Measurements from ENCODE around the gene SEPTIN11. TPM values are rescaled to one million over a fixed set of nuclear protein-coding genes. Genes with fewer than 3 reads are reported as not detected.

The SEPTIN11 gene
- total and polyA plus RNA-seq, 2 of the 8 experiments (the other 6 are each of a cell fraction or from before 2014, with no cell fraction given), result 32.2 to 110 TPM

GRCh38 chr4:76979236-76979635 lies 29.7 kb downstream of the SEPTIN11 start:
- H2AK5ac ChIP-seq (ENCODE audit: low read depth, low read length), result no peak overlapping the region
- no peak for TF ChIP-seq ASH2L (IDR thresholded peaks at IDR 0.05; ENCODE audit: low read length)
- TF ChIP-seq, protein P1, sequence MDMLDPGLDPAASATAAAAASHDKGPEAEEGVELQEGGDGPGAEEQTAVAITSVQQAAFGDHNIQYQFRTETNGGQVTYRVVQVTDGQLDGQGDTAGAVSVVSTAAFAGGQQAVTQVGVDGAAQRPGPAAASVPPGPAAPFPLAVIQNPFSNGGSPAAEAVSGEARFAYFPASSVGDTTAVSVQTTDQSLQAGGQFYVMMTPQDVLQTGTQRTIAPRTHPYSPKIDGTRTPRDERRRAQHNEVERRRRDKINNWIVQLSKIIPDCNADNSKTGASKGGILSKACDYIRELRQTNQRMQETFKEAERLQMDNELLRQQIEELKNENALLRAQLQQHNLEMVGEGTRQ (IDR thresholded peaks at IDR 0.05; ENCODE audit: low read length), result no peak
- no peak for TF ChIP-seq ATF2 (IDR thresholded peaks at IDR 0.05; ENCODE audit: low read length)
- TF ChIP-seq, protein P2, sequence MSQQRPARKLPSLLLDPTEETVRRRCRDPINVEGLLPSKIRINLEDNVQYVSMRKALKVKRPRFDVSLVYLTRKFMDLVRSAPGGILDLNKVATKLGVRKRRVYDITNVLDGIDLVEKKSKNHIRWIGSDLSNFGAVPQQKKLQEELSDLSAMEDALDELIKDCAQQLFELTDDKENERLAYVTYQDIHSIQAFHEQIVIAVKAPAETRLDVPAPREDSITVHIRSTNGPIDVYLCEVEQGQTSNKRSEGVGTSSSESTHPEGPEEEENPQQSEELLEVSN (IDR thresholded peaks at IDR 0.05), result no peak
- TF ChIP-seq GABPA (IDR thresholded peaks at IDR 0.05; ENCODE audit: borderline replicate concordance, insufficient read depth, low read length), result no peak
- H2BK15ac ChIP-seq (ENCODE audit: low read length), result no peak overlapping the region
- H3K14ac ChIP-seq (ENCODE audit: insufficient read length), result no peak overlapping the region
- WGBS, 2 experiments (ENCODE audit: extremely low coverage in 1 of 2, insufficient coverage in 1 of 2, insufficient read length in 1 of 2, insufficient replicate concordance in 2 of 2, low coverage in 1 of 2, low lambda C conversion rate in 2 of 2, missing lambda C conversion rate in 1 of 2), result 94% methylated on average over 2 of the region's 2 CpGs; no CpG with 5 or more reads in 1 of the 2 experiments
- ChIA-PET CTCF (ENCODE audit: partially characterized antibody) (no interaction called here), POLR2A (ENCODE audit: partially characterized antibody) (no interaction called here)
- H4K5ac ChIP-seq (ENCODE audit: insufficient read length, low read depth, low read length), result no peak overlapping the region
- no peak overlapping the region for H2BK5ac ChIP-seq (ENCODE audit: low read depth, low read length)
- H2BK20ac ChIP-seq (ENCODE audit: low read length), result no peak overlapping the region
- DNase-seq (ENCODE audit: low read depth in 1 of 2, low spot score in 2 of 2), result no peak
- FAIRE-seq, result no peak
- H3K9me3 ChIP-seq (ENCODE audit: insufficient read depth in 2 of 2, low read depth in 1 of 2, low read length in 1 of 2), result no peaks in the 10 kb centered on the region
- no peak overlapping the region for H3K4me2 ChIP-seq (ENCODE audit: insufficient read depth in 1 of 2, low read depth in 2 of 2, low read length in 2 of 2)
- no peaks in the 10 kb centered on the region for H4K20me1 ChIP-seq (replicated peaks in 1 of 2; ENCODE audit: control insufficient read depth in 1 of 2, insufficient read depth in 2 of 2, low read length in 2 of 2)
- peaks cover 0 to 31% of the 10 kb centered on the region in 2 experiments; a peak in 2 of 4 replicates for H3K79me2 ChIP-seq (ENCODE audit: control insufficient read depth in 1 of 2, insufficient read depth in 2 of 2, low read length in 2 of 2)
- no peak overlapping the region for H3K27ac ChIP-seq (ENCODE audit: low read depth, low read length)
- no peak overlapping the region for H3K9ac ChIP-seq (replicated peaks in 1 of 4; ENCODE audit: extremely low read depth in 1 of 4, low read depth in 3 of 4, low read length in 3 of 4)
- H3K23me2 ChIP-seq (ENCODE audit: low read depth, low read length), result no peaks in the 10 kb centered on the region; the same call in 1 of the 2 replicates
- peaks cover 3 to 5% (median 3%) of the 10 kb centered on the region in 4 experiments; a peak in 4 of 7 replicates for H3K4me1 ChIP-seq (replicated peaks in 1 of 4; ENCODE audit: control insufficient read depth in 3 of 4, insufficient read depth in 4 of 4, low read length in 3 of 4)
- no peak overlapping the region for H3K4me3 ChIP-seq (ENCODE audit: extremely low read depth in 1 of 4, insufficient read depth in 2 of 4, low read depth in 3 of 4, low read length in 4 of 4)
- H3K18ac ChIP-seq (ENCODE audit: extremely low read depth, low read length), result no peak overlapping the region
- no peak overlapping the region for H4K8ac ChIP-seq (ENCODE audit: extremely low read depth, insufficient read depth, low read length)
- H2AFZ ChIP-seq (ENCODE audit: low read length), result no peak overlapping the region
- no peaks in the 10 kb centered on the region for H3K27me3 ChIP-seq (replicated peaks in 1 of 4; ENCODE audit: control insufficient read depth in 3 of 4, extremely low read depth in 1 of 4, insufficient read depth in 3 of 4, low read length in 3 of 4)
- no peak overlapping the region for H2BK120ac ChIP-seq (replicated peaks; ENCODE audit: low read depth, low read length)
- no peak overlapping the region for H3K4ac ChIP-seq (replicated peaks; ENCODE audit: insufficient read length, low read depth, low read length)
- no peak overlapping the region for H2BK12ac ChIP-seq (ENCODE audit: low read depth, low read length)
- H3K79me1 ChIP-seq (ENCODE audit: low read depth, low read length), result no peaks in the 10 kb centered on the region
- H3K56ac ChIP-seq (replicated peaks; ENCODE audit: insufficient read length, low read depth, low read length), result no peak overlapping the region
- H3K23ac ChIP-seq (ENCODE audit: insufficient read length), result no peak overlapping the region
- H3K36me3 ChIP-seq (ENCODE audit: control insufficient read depth in 2 of 4, insufficient read depth in 4 of 4, low read length in 3 of 4), result no peaks in the 10 kb centered on the region
- H4K91ac ChIP-seq (replicated peaks; ENCODE audit: insufficient read length, low read length), result no peak overlapping the region
